ENCODE results near the gene CEP20.
"Not testable (repeated sequence)": the region's sequence is repeated elsewhere in the genome, so short reads cannot be mapped to it uniquely, and the experiment has no call there.

CEP20 gene

DNA sequence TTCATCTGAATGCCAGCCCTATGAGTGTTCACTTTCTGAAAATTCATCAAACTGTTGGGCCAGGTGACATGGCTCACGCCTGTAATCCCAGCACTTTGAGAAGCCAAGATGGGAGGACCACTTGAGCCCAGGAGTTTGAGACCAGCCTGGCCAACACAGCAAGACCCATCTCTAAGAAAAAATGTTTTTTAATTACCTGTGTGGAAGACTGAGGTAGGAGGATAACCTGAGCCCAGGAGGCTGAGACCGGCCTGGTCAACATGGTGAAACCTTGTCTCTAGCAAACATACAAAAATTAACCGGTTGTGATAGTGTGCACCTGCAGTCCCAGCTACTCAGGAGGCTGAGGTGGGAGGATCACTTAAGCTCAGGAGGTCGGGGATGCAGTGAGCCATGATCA lies 41.9 kb downstream of the CEP20 start:
- no peak overlapping the region for H3K4me3 ChIP-seq (ENCODE audit: low read depth, low read length)
- no peak for DNase-seq (ENCODE audit: low read depth)
- TF ChIP-seq, protein P1, sequence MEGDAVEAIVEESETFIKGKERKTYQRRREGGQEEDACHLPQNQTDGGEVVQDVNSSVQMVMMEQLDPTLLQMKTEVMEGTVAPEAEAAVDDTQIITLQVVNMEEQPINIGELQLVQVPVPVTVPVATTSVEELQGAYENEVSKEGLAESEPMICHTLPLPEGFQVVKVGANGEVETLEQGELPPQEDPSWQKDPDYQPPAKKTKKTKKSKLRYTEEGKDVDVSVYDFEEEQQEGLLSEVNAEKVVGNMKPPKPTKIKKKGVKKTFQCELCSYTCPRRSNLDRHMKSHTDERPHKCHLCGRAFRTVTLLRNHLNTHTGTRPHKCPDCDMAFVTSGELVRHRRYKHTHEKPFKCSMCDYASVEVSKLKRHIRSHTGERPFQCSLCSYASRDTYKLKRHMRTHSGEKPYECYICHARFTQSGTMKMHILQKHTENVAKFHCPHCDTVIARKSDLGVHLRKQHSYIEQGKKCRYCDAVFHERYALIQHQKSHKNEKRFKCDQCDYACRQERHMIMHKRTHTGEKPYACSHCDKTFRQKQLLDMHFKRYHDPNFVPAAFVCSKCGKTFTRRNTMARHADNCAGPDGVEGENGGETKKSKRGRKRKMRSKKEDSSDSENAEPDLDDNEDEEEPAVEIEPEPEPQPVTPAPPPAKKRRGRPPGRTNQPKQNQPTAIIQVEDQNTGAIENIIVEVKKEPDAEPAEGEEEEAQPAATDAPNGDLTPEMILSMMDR (IDR thresholded peaks at IDR 0.05; ENCODE audit: control insufficient read depth, extremely low read depth, insufficient read depth): no peak

DNA sequence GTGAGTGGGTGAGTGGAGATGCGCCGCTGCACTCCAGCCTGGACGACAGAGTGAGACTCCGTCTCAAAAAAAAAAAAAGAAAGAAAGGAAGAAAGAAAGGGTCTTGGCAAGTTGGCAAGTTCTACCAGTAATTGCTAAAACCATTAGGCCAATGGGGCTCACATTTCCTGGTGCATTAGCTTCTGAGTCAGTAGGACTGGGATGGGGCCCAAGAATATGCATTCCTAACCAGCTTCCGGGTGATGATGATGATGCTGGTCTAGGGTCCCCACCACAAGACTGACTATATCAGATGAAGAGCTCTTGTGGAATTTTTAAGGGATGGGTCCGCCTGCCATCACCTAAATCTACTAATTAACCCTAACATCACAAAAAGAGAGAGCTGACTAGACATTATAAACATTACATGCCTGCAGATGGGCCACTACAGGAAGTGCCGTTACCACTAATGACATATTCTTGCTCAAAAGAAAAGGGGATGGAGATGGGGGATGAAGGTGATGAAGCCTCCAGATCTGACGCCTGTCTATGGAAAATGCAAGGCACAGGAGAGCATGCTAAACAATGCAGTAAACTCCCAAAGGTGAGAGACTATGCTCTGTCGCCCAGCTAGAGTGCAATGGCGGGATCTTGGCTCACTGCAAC lies 44.6 kb downstream of the CEP20 start:
- DNase-seq (ENCODE audit: low read depth): no peak
- TF ChIP-seq, protein P1 (IDR thresholded peaks at IDR 0.05; ENCODE audit: control insufficient read depth, extremely low read depth, insufficient read depth): no peak
- no peak overlapping the region for H3K4me3 ChIP-seq (ENCODE audit: low read depth, low read length)

DNA sequence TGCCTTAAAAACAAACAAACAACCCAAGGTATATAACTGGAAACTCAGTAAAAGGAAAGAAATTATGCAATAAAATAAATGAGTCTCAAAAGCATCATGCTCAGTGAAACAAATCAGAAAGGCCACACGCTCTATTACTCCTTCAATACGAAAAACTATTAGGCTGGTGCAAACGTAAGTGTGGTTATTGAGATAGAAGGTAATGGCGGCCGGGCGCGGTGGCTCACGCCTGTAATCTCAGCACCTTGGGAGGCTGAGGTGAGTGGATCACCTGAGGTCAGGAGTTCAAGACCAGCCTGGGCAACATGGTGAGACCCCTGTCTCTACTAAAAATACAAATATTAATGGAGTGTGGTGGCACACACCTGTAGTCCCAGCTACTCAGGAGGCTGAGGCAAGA lies 49.2 kb downstream of the CEP20 start:
- DNase-seq (ENCODE audit: low read depth); H3K4me3 ChIP-seq (ENCODE audit: low read depth, low read length): not testable (repeated sequence)

DNA sequence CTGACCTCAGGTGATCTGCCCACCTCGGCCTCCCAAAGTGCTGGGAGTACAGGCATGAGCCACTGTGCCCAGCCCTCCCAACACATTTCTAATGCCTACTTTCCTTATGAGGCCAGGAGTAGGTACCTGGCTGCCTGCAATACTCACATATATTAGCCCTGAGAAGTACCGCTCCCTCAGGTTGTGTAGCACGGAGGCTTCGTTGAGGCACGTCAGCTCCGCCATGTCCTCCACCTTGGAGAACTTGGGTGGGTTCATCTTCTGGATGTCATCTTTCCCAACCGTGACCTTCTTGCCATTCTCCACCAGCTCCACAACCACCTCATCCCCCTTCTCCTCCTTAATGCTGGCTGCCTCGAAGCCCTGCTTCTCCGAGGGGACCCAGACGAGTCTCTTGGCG lies 50.6 kb downstream of the CEP20 start:
- no peak for DNase-seq (ENCODE audit: low read depth)
- H3K4me3 ChIP-seq (ENCODE audit: low read depth, low read length): no peak overlapping the region
- TF ChIP-seq, protein P1 (IDR thresholded peaks at IDR 0.05; ENCODE audit: control insufficient read depth, extremely low read depth, insufficient read depth): no peak

DNA sequence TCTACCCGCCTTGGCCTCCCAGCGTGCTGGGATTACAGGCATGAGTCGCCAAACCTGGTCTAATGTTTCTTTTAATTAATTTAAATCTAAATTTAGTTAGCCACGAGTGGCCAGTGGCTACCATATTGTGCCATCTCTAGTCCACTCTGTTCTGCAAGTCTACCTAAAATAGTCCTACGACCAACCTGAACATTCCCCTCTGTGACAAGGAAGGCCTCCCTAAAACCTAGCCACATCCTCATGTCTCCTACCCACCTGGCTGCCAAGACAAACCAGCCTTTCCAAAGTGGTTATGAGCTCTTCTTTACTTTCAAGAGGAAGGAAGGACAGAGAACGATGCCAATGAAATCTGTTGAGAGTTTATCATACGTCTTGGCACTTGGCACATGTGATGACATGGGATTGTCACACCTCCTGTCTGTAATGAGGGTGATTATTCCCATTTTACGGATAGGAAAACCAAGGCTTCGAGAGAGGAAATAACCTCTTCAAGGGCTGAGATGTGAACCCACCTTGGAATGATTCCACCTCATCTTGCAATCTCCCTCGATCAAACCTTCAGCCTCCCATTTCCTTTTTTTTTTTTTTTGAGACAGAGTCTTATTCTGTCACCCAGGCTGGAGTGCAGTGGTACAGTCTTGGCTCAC lies 51.3 kb downstream of the CEP20 start:
- TF ChIP-seq, protein P1 (IDR thresholded peaks at IDR 0.05; ENCODE audit: control insufficient read depth, extremely low read depth, insufficient read depth): no peak
- DNase-seq (ENCODE audit: low read depth): no peak
- H3K4me3 ChIP-seq (ENCODE audit: low read depth, low read length): no peak overlapping the region

DNA sequence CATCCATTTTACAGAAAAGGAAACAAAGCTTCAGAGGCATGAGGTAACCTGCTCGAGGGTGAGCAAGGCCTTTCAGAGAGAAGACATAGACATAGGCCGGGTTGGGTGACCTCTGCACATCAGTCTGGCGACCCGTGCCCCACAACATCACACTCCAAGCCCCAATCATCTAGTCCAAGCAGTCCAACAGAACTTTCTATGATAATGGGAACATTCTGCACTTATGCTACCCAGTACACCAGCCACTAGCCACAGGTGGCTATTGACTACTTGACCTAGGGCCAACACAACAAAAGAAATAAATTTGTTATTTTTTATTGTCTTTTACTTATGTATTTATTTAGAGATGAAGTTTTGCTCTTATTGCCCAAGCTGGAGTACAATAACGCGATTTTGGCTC lies 52.3 kb downstream of the CEP20 start:
- DNase-seq (ENCODE audit: low read depth): no peak
- TF ChIP-seq, protein P1 (IDR thresholded peaks at IDR 0.05; ENCODE audit: control insufficient read depth, extremely low read depth, insufficient read depth): no peak
- H3K4me3 ChIP-seq (ENCODE audit: low read depth, low read length): no peak overlapping the region

DNA sequence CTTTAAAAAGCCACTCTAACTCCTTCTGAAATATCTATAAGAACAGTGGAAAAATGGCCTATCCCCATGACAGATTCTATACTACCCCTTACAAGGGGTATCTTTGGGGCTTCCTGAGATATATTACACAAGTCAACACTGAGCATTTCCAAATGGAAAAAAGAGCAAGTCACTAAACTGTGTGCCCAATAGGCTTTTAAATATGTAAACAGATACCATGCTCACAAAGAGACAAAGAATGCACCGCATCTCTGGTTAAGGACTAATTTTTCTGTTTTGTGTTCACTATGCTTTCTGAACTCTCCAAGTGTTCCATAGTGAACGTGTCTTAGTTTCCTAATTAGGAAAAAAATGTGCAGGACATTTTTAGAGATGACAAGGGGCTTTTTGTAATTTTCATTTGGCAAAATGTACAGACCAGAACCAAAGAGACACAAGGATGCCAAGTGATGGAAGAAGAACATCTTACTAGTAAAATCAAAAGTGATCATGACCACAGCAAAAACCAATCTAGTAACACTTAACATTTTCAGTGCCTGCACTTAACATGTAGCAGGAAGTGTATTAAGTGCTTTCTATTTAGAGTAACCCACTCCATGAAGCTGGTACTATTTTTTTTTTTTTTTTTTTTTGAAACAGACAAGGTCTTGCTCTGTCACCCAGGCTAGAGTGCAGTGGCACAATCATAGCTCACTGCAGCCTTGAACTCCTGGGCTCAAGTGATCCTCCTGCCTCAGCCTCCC lies 53.1 kb downstream of the CEP20 start:
- TF ChIP-seq, protein P1 (IDR thresholded peaks at IDR 0.05; ENCODE audit: control insufficient read depth, extremely low read depth, insufficient read depth): no peak
- no peak overlapping the region for H3K4me3 ChIP-seq (ENCODE audit: low read depth, low read length)
- DNase-seq (ENCODE audit: low read depth): no peak

Data from LNCaP clone FGC (cell line).